Subcutaneous adipose tissue (tissue), 4 donors: Measurements from ENCODE around the gene GPR137C. TPM values are rescaled to one million over a fixed set of nuclear protein-coding genes. Genes with fewer than 3 reads are reported as not detected.

Experiments used
- CTCF ChIP-seq: fragments of 450-650 bp; IDR thresholded peaks from one replicate; pipeline ENCODE4 v1.5.1; 2016; ENCODE audit warnings: low read depth, mild to moderate bottlenecking, control low read depth, antibody characterized with exemption, moderate library complexity
- total RNA-seq, 4 donors: library from RNA; depleted of rRNA; stranded (reverse); fragments of >200 nt; gene quantifications; one replicate each; pipeline ENCODE4 v1.1.0, GENCODE V29; 2016

Gene GPR137C
- total RNA-seq, 4 donors from 2014 or later, result 0.34 to 1.7 (median 0.71) TPM

GRCh38 chr14:52599974-52600373 is 47.3 kb downstream of the GPR137C start:
- no peak for TF ChIP-seq CTCF

GRCh38 chr14:52602131-52602530 is 49.5 kb downstream of the GPR137C start:
- no peak for TF ChIP-seq CTCF

GRCh38 chr14:52607061-52607460 is 54.4 kb downstream of the GPR137C start:
- TF ChIP-seq CTCF, result no peak

- no peak for TF ChIP-seq CTCF
Observed at GRCh38 chr14:52609445-52610044, 56.9 kb downstream of the GPR137C start.

- TF ChIP-seq CTCF, result no peak
Observed at GRCh38 chr14:52610187-52610586, 57.6 kb downstream of the GPR137C start.

GRCh38 chr14:52618602-52619001 is 66.0 kb downstream of the GPR137C start:
- no peak for TF ChIP-seq CTCF

- TF ChIP-seq CTCF, result no peak
Observed at GRCh38 chr14:52619687-52620086, 67.1 kb downstream of the GPR137C start.
